22Rv1 (cell line): ENCODE results near the gene CBX2.
A peak's percentile ranks its signal among the peaks of the same experiment; 100 is the strongest.

Experiments
- H3K27ac ChIP-seq: fragments of 450-650 bp; 2 replicates; pipeline ENCODE4 v1.5.1; 2017
- CTCF ChIP-seq: fragments of 450-650 bp; IDR thresholded peaks from 2 replicates; pipeline ENCODE4 v1.5.1; 2017; ENCODE audit warnings: mild to moderate bottlenecking
- ZFX ChIP-seq: fragments of 450-650 bp; IDR thresholded peaks from 2 replicates; pipeline ENCODE4 v1.6.1; 2017; ENCODE audit warnings: antibody characterized with exemption, borderline replicate concordance

CBX2 gene

DNA sequence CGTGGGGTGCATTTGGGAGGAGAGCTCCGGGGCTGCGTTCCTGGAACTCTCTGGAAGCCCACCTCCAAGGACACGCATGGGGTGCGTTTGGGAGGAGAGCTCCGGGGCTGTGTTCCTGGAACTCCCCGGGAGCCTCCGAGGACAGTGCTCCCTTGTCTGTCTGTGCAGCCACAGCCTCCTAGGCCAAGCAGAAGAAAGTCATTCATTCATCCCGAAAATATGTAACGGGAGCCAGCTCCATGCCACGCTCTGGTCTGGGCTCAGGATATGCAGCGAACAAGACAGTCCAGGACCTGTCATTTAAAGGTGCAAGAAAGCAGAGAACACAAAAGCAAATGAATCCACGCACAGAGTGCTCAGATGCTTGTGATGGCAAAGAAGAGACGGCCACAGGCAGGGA is 39.3 kb upstream of the CBX2 start:
- TF ChIP-seq ZFX (no peak), CTCF (no peak)
- H3K27ac ChIP-seq: no peak overlapping the region

DNA sequence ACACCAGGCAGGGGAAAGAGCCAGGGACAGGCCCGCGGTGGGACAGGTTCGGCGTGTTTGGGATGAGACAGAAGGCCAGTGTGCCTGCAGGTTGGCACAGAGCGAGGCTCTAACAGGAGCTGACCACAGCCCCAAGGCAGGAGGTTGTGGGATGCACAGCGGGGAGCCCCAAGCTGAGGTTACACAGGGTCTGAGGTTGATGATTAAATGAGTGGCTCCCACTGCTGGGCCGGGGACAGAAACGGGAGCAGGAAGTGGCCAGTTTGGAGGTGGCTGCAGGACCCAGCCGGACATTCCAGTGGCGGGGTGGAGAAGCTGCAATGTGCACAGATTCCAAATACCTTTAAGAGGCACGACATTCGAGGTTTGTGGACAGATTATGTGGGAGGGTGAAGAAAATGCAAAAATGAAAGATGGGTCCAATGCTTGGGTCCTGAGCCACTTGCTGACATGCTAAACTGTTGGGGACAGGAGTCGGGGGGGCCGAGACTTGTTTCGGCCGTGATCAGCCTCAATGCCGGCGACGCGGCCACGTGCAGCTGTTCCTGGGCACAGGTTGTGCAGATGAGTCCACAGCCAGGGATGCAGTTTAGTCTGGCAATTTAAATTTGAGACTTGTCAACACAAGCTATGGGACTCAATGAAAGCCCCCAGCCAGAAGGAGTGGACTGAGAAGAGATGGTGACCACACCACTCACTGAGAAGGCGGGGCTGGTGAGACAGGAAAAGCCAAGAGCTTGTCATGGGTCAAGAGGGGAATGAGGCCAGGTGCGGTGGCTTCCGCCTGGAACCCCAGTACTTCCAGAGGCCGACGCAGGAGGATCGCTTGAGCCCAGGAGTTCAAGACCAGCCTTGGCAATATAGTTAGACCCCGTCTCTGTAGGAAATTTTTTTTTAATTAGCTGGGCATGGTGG is 38.5 kb upstream of the CBX2 start:
- H3K27ac ChIP-seq: no peak overlapping the region
- TF ChIP-seq CTCF (no peak), ZFX (no peak)

- no peak overlapping the region for H3K27ac ChIP-seq
- TF ChIP-seq CTCF (no peak), ZFX (no peak)
Observed at GRCh38 chr17:79740413-79740812, 37.5 kb upstream of the CBX2 start.

- H3K27ac ChIP-seq: no peak overlapping the region
- no peak for TF ChIP-seq CTCF
- TF ChIP-seq ZFX: no peak
Observed at GRCh38 chr17:79741401-79741750, 36.6 kb upstream of the CBX2 start.

- no peak overlapping the region for H3K27ac ChIP-seq
- peak; percentile 99 for TF ChIP-seq CTCF
- TF ChIP-seq ZFX: no peak
Observed at GRCh38 chr17:79741751-79742588, 36.0 kb upstream of the CBX2 start.

DNA sequence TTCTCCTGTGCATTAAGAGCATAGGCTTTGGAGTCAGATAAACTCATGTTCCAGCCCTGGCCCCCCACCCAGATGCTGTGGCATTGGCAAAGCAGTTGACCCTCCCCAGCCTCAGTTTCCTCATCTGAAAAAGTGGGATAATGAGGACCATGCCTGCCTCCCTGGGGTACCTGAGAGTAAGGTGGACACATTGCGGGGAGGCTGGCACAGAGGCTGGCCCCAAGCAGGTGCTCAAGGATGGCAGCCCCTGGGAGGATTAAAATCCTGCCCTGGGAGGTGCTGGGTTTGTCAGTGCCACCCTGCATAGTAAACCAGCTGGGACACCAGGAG is 35.4 kb upstream of the CBX2 start:
- H3K27ac ChIP-seq: no peak overlapping the region
- no peak for TF ChIP-seq CTCF
- TF ChIP-seq ZFX: no peak
